Gastrocnemius medialis (tissue), 4 donors: ENCODE results near the gene THEM5. TPM values are rescaled to one million over a fixed set of nuclear protein-coding genes. Genes with fewer than 3 reads are reported as not detected.

Experiments used
- ATAC-seq, 2 donors: fragments of 150-250 bp; one replicate each; pipeline ENCODE4 v1.9.1; 2016
- DNase-seq, 2 donors: peaks; one replicate each; pipeline ENCODE4 v3.0.0-alpha.2; 2019
- H3K27ac ChIP-seq, 4 donors: fragments of 200-600 bp; sonication (generic); 1 replicate in 1 of 4; 2 replicates in 3 of 4; pipeline ENCODE4 v1.5.1; 2016 to 2018; ENCODE audit warnings: mild to moderate bottlenecking in 2 of 4, moderate library complexity in 1 of 4
- H3K27me3 ChIP-seq, 3 donors: fragments of 200-600 bp; sonication (generic) in 2 of 3; 1 replicate in 1 of 3; 2 replicates in 2 of 3; pipeline versions ENCODE4 v1.5.1 to v1.6.0; 2016 to 2019; ENCODE audit warnings: mild to moderate bottlenecking in 1 of 3, moderate library complexity in 1 of 3
- H3K36me3 ChIP-seq, 2 donors: fragments of 200-600 bp; sonication (generic) in 1 of 2; one replicate each; pipeline ENCODE4 v1.5.1; 2017 to 2018
- H3K4me1 ChIP-seq, 2 donors: fragments of 200-600 bp; sonication (generic) in 1 of 2; one replicate each; pipeline ENCODE4 v1.5.1; 2016 to 2017; ENCODE audit warnings: mild to moderate bottlenecking in 2 of 2
- H3K4me3 ChIP-seq, 4 donors: fragments of 200-600 bp; sonication (generic) in 3 of 4; 1 replicate in 1 of 4; 2 replicates in 3 of 4; pipeline ENCODE4 v1.5.1; 2016 to 2019; ENCODE audit warnings: mild to moderate bottlenecking in 2 of 4
- H3K9me3 ChIP-seq, 3 donors: fragments of 200-600 bp; sonication (generic) in 2 of 3; 1 replicate in 1 of 3; 2 replicates in 2 of 3; pipeline ENCODE4 v1.5.1; 2016 to 2019
- CTCF ChIP-seq, 5 experiments: fragments of 450-650 bp in 3 of 5; fragments of 200-600 bp in 2 of 5; sonication (generic) in 2 of 5; IDR thresholded peaks in 4 of 5; conservative IDR thresholded peaks in 1 of 5; 1 replicate in 4 of 5; 2 replicates in 1 of 5; pipeline ENCODE4 v1.5.1; 2016 to 2019; ENCODE audit warnings: antibody characterized with exemption in 5 of 5, mild to moderate bottlenecking in 3 of 5, moderate library complexity in 3 of 5
- POLR2A ChIP-seq, 2 donors: fragments of 450-650 bp; IDR thresholded peaks; one replicate each; pipeline ENCODE4 v1.6.1; 2017; ENCODE audit warnings: antibody characterized with exemption in 2 of 2, mild to moderate bottlenecking in 2 of 2, moderate library complexity in 2 of 2
- in situ Hi-C, 4 donors: fragments of 200-750 bp; cut with MboI; loops; one replicate each; pipeline versions ENCODE4 v1.15.0 to v1.8.0; 2017; ENCODE audit warnings: low sequenced_read_pairs in 4 of 4
- intact Hi-C: fragments of 100-400 bp; cut with DNase I; formaldehyde crosslinking; loops from one replicate; pipeline ENCODE4 v1.15.1; 2023; ENCODE audit warnings: low total_unique reads
- total RNA-seq, 4 donors: library from RNA; depleted of rRNA; stranded (reverse); fragments of >200 nt; gene quantifications; one replicate each; pipeline versions ENCODE4 v1.1.0 to v1.2.3, GENCODE V29; 2016

The THEM5 gene
- total RNA-seq, 4 donors from 2014 or later, result not detected

- DNase-seq, result no peak
- TF ChIP-seq POLR2A (IDR thresholded peaks at IDR 0.05) (no peak), CTCF (IDR thresholded peaks at IDR 0.05 in 4 of 5, conservative IDR thresholded peaks at IDR 0.05 in 1 of 5) (no peak)
- Histone ChIP-seq H3K4me3 (no peak overlapping the region), H3K9me3 (no peaks in the 10 kb centered on the region), H3K36me3 (peaks cover 0 to 45% of the 10 kb centered on the region in 2 donors), H3K27me3 (no peaks in the 10 kb centered on the region), H3K4me1 (peaks cover 13 to 32% of the 10 kb centered on the region in 2 donors), H3K27ac (peak overlapping the region in 1 of 4 donors; percentile 22)
- in situ Hi-C loops, result no loop called here
- no peak for ATAC-seq
- intact Hi-C loops, result no loop called here
Measured at GRCh38 chr1:151815716-151816327, 37.7 kb downstream of the THEM5 start.

- no peak for TF ChIP-seq POLR2A (IDR thresholded peaks at IDR 0.05)
- TF ChIP-seq CTCF (IDR thresholded peaks at IDR 0.05 in 4 of 5, conservative IDR thresholded peaks at IDR 0.05 in 1 of 5), result no peak
- DNase-seq (no peak), ATAC-seq (no peak)
- in situ Hi-C loops, result no loop called here
- Histone ChIP-seq H3K36me3 (peaks cover 0 to 48% of the 10 kb centered on the region in 2 donors), H3K27ac (peak overlapping the region in 1 of 4 donors; percentile 22), H3K27me3 (no peaks in the 10 kb centered on the region), H3K9me3 (no peaks in the 10 kb centered on the region), H3K4me3 (no peak overlapping the region), H3K4me1 (peaks cover 5 to 30% of the 10 kb centered on the region in 2 donors)
- intact Hi-C loops, result no loop called here
Measured at GRCh38 chr1:151814971-151815545, 38.5 kb downstream of the THEM5 start.

- peaks cover 0 to 26% of the 10 kb centered on the region in 2 donors for H3K4me1 ChIP-seq
- no peak for TF ChIP-seq POLR2A (IDR thresholded peaks at IDR 0.05)
- peaks cover 0 to 54% of the 10 kb centered on the region in 2 donors for H3K36me3 ChIP-seq
- no peak overlapping the region for H3K4me3 ChIP-seq
- intact Hi-C loops, result no loop called here
- DNase-seq (no peak), ATAC-seq (no peak)
- in situ Hi-C loops, result no loop called here
- H3K9me3 ChIP-seq, result no peaks in the 10 kb centered on the region
- no peaks in the 10 kb centered on the region for H3K27me3 ChIP-seq
- no peak overlapping the region for H3K27ac ChIP-seq
Measured at GRCh38 chr1:151814426-151814825, 39.1 kb downstream of the THEM5 start.

GRCh38 chr1:151813271-151813977, 40.1 kb downstream of the THEM5 start:
- Histone ChIP-seq H3K9me3 (no peaks in the 10 kb centered on the region), H3K36me3 (peaks cover 0 to 57% of the 10 kb centered on the region in 2 donors), H3K27ac (peak overlapping the region in 2 of 4 donors; percentile 0 to 13), H3K4me3 (no peak overlapping the region), H3K27me3 (no peaks in the 10 kb centered on the region), H3K4me1 (peaks cover 0 to 23% of the 10 kb centered on the region in 2 donors)
- in situ Hi-C loops (no loop called here), intact Hi-C loops (no loop called here)
- no peak for TF ChIP-seq CTCF (IDR thresholded peaks at IDR 0.05 in 4 of 5, conservative IDR thresholded peaks at IDR 0.05 in 1 of 5)
- TF ChIP-seq POLR2A (IDR thresholded peaks at IDR 0.05), result no peak
- ATAC-seq, result no peak
- DNase-seq, result no peak

GRCh38 chr1:151811181-151811580, 42.3 kb downstream of the THEM5 start:
- DNase-seq (peak in 1 of 2 donors; percentile 66), ATAC-seq (peak; percentile 75 to 92)
- peak overlapping the region; percentile 33 to 65 (median 44) for H3K27ac ChIP-seq
- H3K4me3 ChIP-seq, result no peak overlapping the region
- H3K36me3 ChIP-seq, result peaks cover 0 to 49% of the 10 kb centered on the region in 2 donors
- H3K9me3 ChIP-seq, result no peaks in the 10 kb centered on the region
- intact Hi-C loops (no loop called here), in situ Hi-C loops (no loop called here)
- H3K4me1 ChIP-seq, result peaks cover 3 to 23% of the 10 kb centered on the region in 2 donors
- no peaks in the 10 kb centered on the region for H3K27me3 ChIP-seq
- TF ChIP-seq POLR2A (IDR thresholded peaks at IDR 0.05), result no peak
- no peak for TF ChIP-seq CTCF (IDR thresholded peaks at IDR 0.05 in 4 of 5, conservative IDR thresholded peaks at IDR 0.05 in 1 of 5)
